HepG2 (cell line): ENCODE measurements around the gene CACNA1G. TPM values are rescaled to one million over a fixed set of nuclear protein-coding genes. Genes with fewer than 3 reads are reported as not detected.
A peak's percentile ranks its signal among the peaks of the same experiment; 100 is the strongest.

Source experiments
- AHR ChIP-seq: IDR thresholded peaks from 2 replicates; pipeline ENCODE4 v1.6.1; 2018; ENCODE audit warnings: missing genetic modification reagents, missing compliant biosample characterization
- CEBPG ChIP-seq: IDR thresholded peaks from 2 replicates; pipeline ENCODE4 v1.6.1; 2016
- CREB1 ChIP-seq, 2 experiments: fragments of 450-650 bp in 1 of 2; IDR thresholded peaks; 2 replicates each; pipeline ENCODE4 v1.6.1; 2016 to 2017; ENCODE audit warnings: control low read depth in 1 of 2, mild to moderate bottlenecking in 1 of 2, missing compliant biosample characterization in 1 of 2, missing genetic modification characterization in 1 of 2
- GLI4 ChIP-seq: sonication (generic); formaldehyde crosslinking; IDR thresholded peaks from 2 replicates; pipeline ENCODE4 v1.5.1; 2020; ENCODE audit warnings: missing genetic modification reagents, mild to moderate bottlenecking, moderate library complexity, borderline replicate concordance
- HMG20A ChIP-seq: IDR thresholded peaks from 2 replicates; pipeline ENCODE4 v1.6.1; 2016; ENCODE audit warnings: borderline replicate concordance
- ISX ChIP-seq: sonication (generic); formaldehyde crosslinking; conservative IDR thresholded peaks from 2 replicates; pipeline ENCODE4 v1.5.0; 2020; ENCODE audit warnings: missing genetic modification reagents
- MIER2 ChIP-seq: IDR thresholded peaks from 2 replicates; pipeline ENCODE4 v1.6.1; 2016; ENCODE audit warnings: missing biosample characterization, missing genetic modification reagents
- NFE2L1 ChIP-seq: sonication (generic); formaldehyde crosslinking; IDR thresholded peaks from 2 replicates; pipeline ENCODE4 v1.4.0; 2020; ENCODE audit warnings: missing genetic modification reagents, mild to moderate bottlenecking, borderline replicate concordance
- NFIC ChIP-seq: IDR thresholded peaks from 2 replicates; pipeline ENCODE4 v1.6.1; 2012; ENCODE audit warnings: mild to moderate bottlenecking, low read length, inconsistent platforms
- NR2F6 ChIP-seq, 2 experiments: IDR thresholded peaks; 2 replicates each; pipeline ENCODE4 v1.6.1; 2016; ENCODE audit warnings: antibody characterized with exemption in 1 of 2, mild to moderate bottlenecking in 1 of 2
- PRDM10 ChIP-seq: sonication (generic); formaldehyde crosslinking; IDR thresholded peaks from 2 replicates; pipeline ENCODE4 v1.4.0; 2020; ENCODE audit warnings: low read depth, missing genetic modification reagents
- STAT5B ChIP-seq: sonication (generic); formaldehyde crosslinking; IDR thresholded peaks from 2 replicates; pipeline ENCODE4 v1.4.0; 2020; ENCODE audit warnings: missing genetic modification reagents
- STAT6 ChIP-seq: sonication (generic); formaldehyde crosslinking; IDR thresholded peaks from 2 replicates; pipeline ENCODE4 v1.4.0; 2020; ENCODE audit warnings: missing genetic modification reagents, mild to moderate bottlenecking, borderline replicate concordance
- ZBTB49 ChIP-seq: sonication (generic); formaldehyde crosslinking; IDR thresholded peaks from 2 replicates; pipeline ENCODE4 v1.4.0; 2020; ENCODE audit warnings: missing genetic modification reagents, borderline replicate concordance
- ZFP36 ChIP-seq: fragments of 150-350 bp; IDR thresholded peaks from 2 replicates; pipeline ENCODE4 v1.6.1; 2018; ENCODE audit warnings: borderline replicate concordance, low read length, low read depth; ENCODE audit not compliant: partially characterized antibody
- ZFP37 ChIP-seq: sonication (generic); formaldehyde crosslinking; IDR thresholded peaks from 2 replicates; pipeline ENCODE4 v1.4.0; 2020; ENCODE audit warnings: missing genetic modification reagents, borderline replicate concordance
- ZNF354B ChIP-seq: sonication (generic); formaldehyde crosslinking; IDR thresholded peaks from 2 replicates; pipeline ENCODE4 v1.8.0; 2022; ENCODE audit warnings: mild to moderate bottlenecking, missing genetic modification reagents
- ZNF543 ChIP-seq: sonication (generic); formaldehyde crosslinking; IDR thresholded peaks from 2 replicates; pipeline ENCODE4 v1.4.0; 2020; ENCODE audit warnings: mild to moderate bottlenecking, missing genetic modification reagents
- ZNF558 ChIP-seq: sonication (generic); formaldehyde crosslinking; IDR thresholded peaks from 2 replicates; pipeline ENCODE4 v1.9.0; 2022; ENCODE audit warnings: mild to moderate bottlenecking, missing genetic modification reagents, borderline replicate concordance
- ZNF768 ChIP-seq: sonication (generic); formaldehyde crosslinking; IDR thresholded peaks from 2 replicates; pipeline ENCODE4 v1.4.0; 2020; ENCODE audit warnings: missing genetic modification reagents
- polyA plus RNA-seq, 8 experiments: library from polyadenylated mRNA; depleted of rRNA in 3 of 8; stranded (reverse) in 7 of 8; unstranded in 1 of 8; fragments of >200 nt; fragmentation: Illumina TruSeq in 4 of 8; extraction: Trizol in 4 of 8; gene quantifications; 2 replicates each; pipeline versions ENCODE4 v1.2.1 to v1.2.3, GENCODE V29; 2011 to 2016; ENCODE audit warnings: low read depth in 4 of 8, missing spikeins in 1 of 8, mixed read lengths in 1 of 8; ENCODE audit not compliant: insufficient read depth in 1 of 8
- total RNA-seq, 5 experiments: library from RNA; depleted of rRNA; stranded (reverse); fragments of >200 nt; fragmentation: Illumina TruSeq; extraction: Trizol; gene quantifications; 2 replicates each; pipeline ENCODE4 v1.2.3, GENCODE V29; 2016; ENCODE audit warnings: low read depth in 1 of 5
- TF ChIP-seq, protein P1 (sequence below): sonication (generic); formaldehyde crosslinking; IDR thresholded peaks from 2 replicates; pipeline ENCODE4 v1.4.0; 2020; ENCODE audit warnings: mild to moderate bottlenecking, missing genetic modification reagents, borderline replicate concordance

The CACNA1G gene
- total and polyA plus RNA-seq, 2 of the 13 experiments (the other 11 are each of a cell fraction or from before 2014, with no cell fraction given) = 0.02 TPM; not detected in 1

GRCh38 chr17:50638606-50638965 lies 78.1 kb downstream of the CACNA1G start (continued):
- TF ChIP-seq AHR (CRISPR knock-in tag) (no peak), HMG20A (CRISPR knock-in tag) (0 out of 2 replicates have a peak, but pooled peaks have one; percentile 3), ZNF543 (CRISPR knock-in tag) (no peak), ZNF558 (no peak), ZNF354B (CRISPR knock-in tag) (no peak), NR2F6 (IDR thresholded peaks at IDR 0.05) (no peak), NR2F6 (CRISPR knock-in tag; IDR thresholded peaks at IDR 0.05) (no peak), ISX (CRISPR knock-in tag) (no peak), PRDM10 (CRISPR knock-in tag) (no peak), ZNF768 (CRISPR knock-in tag) (peak; percentile 100), CREB1 (IDR thresholded peaks at IDR 0.05) (no peak), CREB1 (CRISPR knock-in tag; IDR thresholded peaks at IDR 0.05) (no peak), MIER2 (CRISPR knock-in tag) (no peak), ZBTB49 (CRISPR knock-in tag) (no peak), CEBPG (no peak), STAT6 (CRISPR knock-in tag) (no peak), STAT5B (CRISPR knock-in tag) (no peak), GLI4 (CRISPR knock-in tag) (no peak), ZFP36 (no peak), ZFP37 (CRISPR knock-in tag) (no peak), NFE2L1 (CRISPR knock-in tag) (no peak), NFIC (no peak)
- TF ChIP-seq, protein P1, sequence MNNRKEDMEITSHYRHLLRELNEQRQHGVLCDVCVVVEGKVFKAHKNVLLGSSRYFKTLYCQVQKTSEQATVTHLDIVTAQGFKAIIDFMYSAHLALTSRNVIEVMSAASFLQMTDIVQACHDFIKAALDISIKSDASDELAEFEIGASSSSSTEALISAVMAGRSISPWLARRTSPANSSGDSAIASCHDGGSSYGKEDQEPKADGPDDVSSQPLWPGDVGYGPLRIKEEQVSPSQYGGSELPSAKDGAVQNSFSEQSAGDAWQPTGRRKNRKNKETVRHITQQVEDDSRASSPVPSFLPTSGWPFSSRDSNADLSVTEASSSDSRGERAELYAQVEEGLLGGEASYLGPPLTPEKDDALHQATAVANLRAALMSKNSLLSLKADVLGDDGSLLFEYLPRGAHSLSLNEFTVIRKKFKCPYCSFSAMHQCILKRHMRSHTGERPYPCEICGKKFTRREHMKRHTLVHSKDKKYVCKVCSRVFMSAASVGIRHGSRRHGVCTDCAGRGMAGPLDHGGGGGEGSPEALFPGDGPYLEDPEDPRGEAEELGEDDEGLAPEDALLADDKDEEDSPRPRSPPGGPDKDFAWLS (CRISPR knock-in tag) = no peak
